NB4 (cell line): ENCODE results near the gene JMJD7.

Experiments
- MYC ChIP-seq: IDR thresholded peaks from 2 replicates; pipeline ENCODE4 v1.6.1; 2011; ENCODE audit warnings: low read depth, low read length
- POLR2A ChIP-seq: IDR thresholded peaks from 2 replicates; pipeline ENCODE4 v1.6.1; 2011; ENCODE audit warnings: mild to moderate bottlenecking; ENCODE audit not compliant: insufficient read length; ENCODE audit errors: extremely low read depth
- TF ChIP-seq, protein P1 (sequence below): IDR thresholded peaks from one replicate; pipeline ENCODE4 v1.5.1; 2012; ENCODE audit warnings: low read depth, low read length
- TF ChIP-seq, protein P2 (sequence below): IDR thresholded peaks from 2 replicates; pipeline ENCODE4 v1.6.1; 2011; ENCODE audit warnings: low read depth, low read length

DNA sequence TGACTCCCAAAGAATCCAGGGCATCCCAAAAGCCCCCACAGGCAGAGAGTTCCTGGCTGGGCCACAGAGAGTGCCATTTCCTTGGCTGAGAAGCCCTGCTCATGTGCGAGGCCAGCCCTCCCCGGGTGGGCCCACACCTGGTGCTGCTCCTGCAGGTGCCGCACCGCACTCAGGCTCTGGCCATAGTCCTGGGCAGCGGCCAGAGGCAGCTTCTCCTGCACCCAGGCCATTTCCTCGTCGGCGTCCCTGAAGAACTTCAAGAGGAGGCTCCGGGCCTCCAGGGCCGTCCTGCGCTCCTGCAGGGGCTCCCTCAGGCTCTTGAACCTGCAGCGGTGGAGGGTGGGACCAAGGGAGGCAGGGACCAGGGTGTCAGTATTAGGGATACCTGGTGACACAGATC is 28.8 kb downstream of the JMJD7 start:
- TF ChIP-seq, protein P1, sequence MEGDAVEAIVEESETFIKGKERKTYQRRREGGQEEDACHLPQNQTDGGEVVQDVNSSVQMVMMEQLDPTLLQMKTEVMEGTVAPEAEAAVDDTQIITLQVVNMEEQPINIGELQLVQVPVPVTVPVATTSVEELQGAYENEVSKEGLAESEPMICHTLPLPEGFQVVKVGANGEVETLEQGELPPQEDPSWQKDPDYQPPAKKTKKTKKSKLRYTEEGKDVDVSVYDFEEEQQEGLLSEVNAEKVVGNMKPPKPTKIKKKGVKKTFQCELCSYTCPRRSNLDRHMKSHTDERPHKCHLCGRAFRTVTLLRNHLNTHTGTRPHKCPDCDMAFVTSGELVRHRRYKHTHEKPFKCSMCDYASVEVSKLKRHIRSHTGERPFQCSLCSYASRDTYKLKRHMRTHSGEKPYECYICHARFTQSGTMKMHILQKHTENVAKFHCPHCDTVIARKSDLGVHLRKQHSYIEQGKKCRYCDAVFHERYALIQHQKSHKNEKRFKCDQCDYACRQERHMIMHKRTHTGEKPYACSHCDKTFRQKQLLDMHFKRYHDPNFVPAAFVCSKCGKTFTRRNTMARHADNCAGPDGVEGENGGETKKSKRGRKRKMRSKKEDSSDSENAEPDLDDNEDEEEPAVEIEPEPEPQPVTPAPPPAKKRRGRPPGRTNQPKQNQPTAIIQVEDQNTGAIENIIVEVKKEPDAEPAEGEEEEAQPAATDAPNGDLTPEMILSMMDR: no peak
- no peak for TF ChIP-seq POLR2A
- TF ChIP-seq, protein P2, sequence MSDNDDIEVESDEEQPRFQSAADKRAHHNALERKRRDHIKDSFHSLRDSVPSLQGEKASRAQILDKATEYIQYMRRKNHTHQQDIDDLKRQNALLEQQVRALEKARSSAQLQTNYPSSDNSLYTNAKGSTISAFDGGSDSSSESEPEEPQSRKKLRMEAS: no peak
- no peak for TF ChIP-seq MYC
